Ishikawa (cell line): ENCODE results near the gene ATF7.

Experiments used
- CEBPB ChIP-seq: IDR thresholded peaks from 2 replicates; pipeline ENCODE4 v1.6.1; 2012
- CREB1 ChIP-seq: IDR thresholded peaks from 2 replicates; pipeline ENCODE4 v1.6.1; 2012; ENCODE audit warnings: low read depth
- EGR1 ChIP-seq: IDR thresholded peaks from 2 replicates; pipeline ENCODE4 v1.6.1; 2012
- EP300 ChIP-seq: IDR thresholded peaks from 2 replicates; pipeline ENCODE4 v1.6.1; 2012; ENCODE audit warnings: borderline replicate concordance
- FOXM1 ChIP-seq: IDR thresholded peaks from 2 replicates; pipeline ENCODE4 v1.6.1; 2012; ENCODE audit warnings: low read depth, borderline replicate concordance
- MAX ChIP-seq: IDR thresholded peaks from 2 replicates; pipeline ENCODE4 v1.6.1; 2012
- NFIC ChIP-seq: IDR thresholded peaks from 2 replicates; pipeline ENCODE4 v1.6.1; 2012
- RAD21 ChIP-seq: IDR thresholded peaks from 2 replicates; pipeline ENCODE4 v1.6.1; 2012; ENCODE audit warnings: low read depth
- REST ChIP-seq: IDR thresholded peaks from 2 replicates; pipeline ENCODE4 v1.6.1; 2012; ENCODE audit warnings: low read depth, mild to moderate bottlenecking
- TAF1 ChIP-seq: IDR thresholded peaks from 2 replicates; pipeline ENCODE4 v1.6.1; 2012; ENCODE audit warnings: low read depth, mild to moderate bottlenecking
- TCF12 ChIP-seq: IDR thresholded peaks from 2 replicates; pipeline ENCODE4 v1.6.1; 2012; ENCODE audit warnings: low read depth
- TEAD4 ChIP-seq: IDR thresholded peaks from 2 replicates; pipeline ENCODE4 v1.6.1; 2012
- USF1 ChIP-seq: IDR thresholded peaks from 2 replicates; pipeline ENCODE4 v1.6.1; 2012
- YY1 ChIP-seq: IDR thresholded peaks from 2 replicates; pipeline ENCODE4 v1.6.1; 2012; ENCODE audit warnings: low read depth
- ZBTB7A ChIP-seq: IDR thresholded peaks from 2 replicates; pipeline ENCODE4 v1.6.1; 2012; ENCODE audit warnings: low read depth

ATF7 gene

GRCh38 chr12:53625946-53626701, at the start of gene ATF7:
ATF7 (minus strand) TSS chr12:53626382; CDS start chr12:53601000, 25,382 bp downstream.
- no peak; the same call in 1 of the 2 replicates for TF ChIP-seq FOXM1
- TF ChIP-seq NFIC, result peak; percentile 91
- peak; percentile 67; the same call in 1 of the 2 replicates for TF ChIP-seq EP300
- no peak for TF ChIP-seq ZBTB7A
- peak; percentile 87 for TF ChIP-seq TAF1
- TF ChIP-seq TCF12, result peak; percentile 79
- TF ChIP-seq YY1, result 0 out of 2 replicates have a peak, but pooled peaks have one; percentile 62
- peak; percentile 44 for TF ChIP-seq CREB1
- TF ChIP-seq EGR1, result peak; percentile 75
- peak; percentile 90 for TF ChIP-seq MAX
- no peak for TF ChIP-seq CEBPB
- peak; percentile 26; the same call in 1 of the 2 replicates for TF ChIP-seq USF1

GRCh38 chr12:53674977-53675700, 49.0 kb upstream of the ATF7 start:
- TF ChIP-seq EP300 (no peak), USF1 (no peak), YY1 (no peak), NFIC (no peak), CREB1 (no peak), TEAD4 (no peak), ZBTB7A (no peak), CEBPB (no peak), MAX (no peak), TCF12 (no peak), RAD21 (no peak), REST (no peak), FOXM1 (no peak), EGR1 (no peak), TAF1 (no peak)

GRCh38 chr12:53670971-53671370, 44.8 kb upstream of the ATF7 start:
- no peak for TF ChIP-seq YY1

- TF ChIP-seq MAX (no peak), CREB1 (no peak), TCF12 (no peak), TEAD4 (no peak), EGR1 (no peak), NFIC (no peak), TAF1 (no peak)
Measured at GRCh38 chr12:53670308-53670707, 44.1 kb upstream of the ATF7 start.

- no peak for TF ChIP-seq TCF12
- no peak for TF ChIP-seq EGR1
- TF ChIP-seq YY1, result no peak
- no peak for TF ChIP-seq NFIC
- no peak for TF ChIP-seq FOXM1
- no peak for TF ChIP-seq TAF1
- TF ChIP-seq MAX, result no peak
- no peak for TF ChIP-seq EP300
- TF ChIP-seq USF1, result no peak
- TF ChIP-seq CEBPB, result no peak
- TF ChIP-seq REST, result no peak
- no peak for TF ChIP-seq RAD21
- no peak for TF ChIP-seq TEAD4
Measured at GRCh38 chr12:53667080-53667479, 40.9 kb upstream of the ATF7 start.
